Progenitor cell of endocrine pancreas (in vitro differentiated cells): ENCODE measurements around the gene BRINP2. TPM values are rescaled to one million over a fixed set of nuclear protein-coding genes. Genes with fewer than 3 reads are reported as not detected.

Source experiments
- DNase-seq: peaks from one replicate; pipeline ENCODE4 v3.0.0; 2021; ENCODE audit warnings: low spot score; ENCODE audit not compliant: unreplicated experiment
- H3K27ac Mint-ChIP-seq: 2 replicates; pipeline ENCODE4 v1.8.0; 2021; ENCODE audit warnings: mild to moderate bottlenecking, moderate library complexity, mixed read lengths
- H3K27me3 Mint-ChIP-seq: 2 replicates; pipeline ENCODE4 v1.8.0; 2021; ENCODE audit warnings: mixed read lengths
- H3K36me3 Mint-ChIP-seq: 2 replicates; pipeline ENCODE4 v1.8.0; 2022; ENCODE audit warnings: mixed read lengths; ENCODE audit not compliant: insufficient read depth
- H3K4me1 Mint-ChIP-seq: 2 replicates; pipeline ENCODE4 v1.8.0; 2021; ENCODE audit warnings: low read depth, mixed read lengths
- H3K4me3 Mint-ChIP-seq: 2 replicates; pipeline ENCODE4 v1.8.0; 2021; ENCODE audit warnings: low read depth, mild to moderate bottlenecking, moderate library complexity, mixed read lengths
- H3K9me3 Mint-ChIP-seq: 2 replicates; pipeline ENCODE4 v1.8.0; 2021; ENCODE audit warnings: low read depth, mixed read lengths
- total RNA-seq: library from RNA; stranded (reverse); gene quantifications from 2 replicates; pipeline ENCODE4 v1.2.1, GENCODE V29; 2021
- TF ChIP-seq, protein P1 (sequence below): fragments of 200-600 bp; sonication (generic); IDR thresholded peaks from one replicate; pipeline ENCODE4 v1.5.0; 2021; ENCODE audit warnings: antibody characterized with exemption, mild to moderate bottlenecking; ENCODE audit not compliant: unreplicated experiment

Gene BRINP2
- total RNA-seq, 1 donor from 2014 or later = 0.41 TPM

DNA sequence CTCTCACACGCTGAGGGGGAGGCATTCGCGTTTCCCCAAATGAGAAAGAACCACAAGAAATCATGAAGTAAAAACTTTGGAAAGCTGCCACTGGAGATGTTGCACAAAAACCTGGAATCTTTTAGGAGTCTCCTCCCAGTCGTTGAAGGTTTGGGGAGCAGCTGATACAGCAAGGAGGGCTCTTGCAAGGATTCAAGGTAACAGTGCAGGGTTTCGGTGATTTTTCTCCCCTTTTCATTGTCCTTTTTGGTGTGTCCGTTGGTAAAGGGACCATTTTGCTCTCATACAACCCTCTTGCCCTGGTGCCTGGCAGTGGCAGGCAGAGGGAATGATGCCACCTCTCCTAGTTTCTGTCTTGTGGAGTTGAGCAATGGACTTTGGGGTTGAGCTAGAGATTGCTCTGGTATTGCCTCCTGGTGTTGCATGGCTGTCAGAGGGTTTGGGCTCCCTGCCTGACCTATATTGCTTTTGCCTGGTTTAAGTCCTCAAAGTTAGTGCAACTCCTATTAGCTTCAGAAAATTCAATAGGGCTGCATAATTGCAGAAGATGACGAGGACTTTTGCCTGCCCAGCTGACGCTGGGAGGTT lies 872 bp downstream of the BRINP2 start:
- H3K9me3 Mint-ChIP-seq = no peaks in the 10 kb centered on the region
- no peak overlapping the region for H3K27ac Mint-ChIP-seq
- TF ChIP-seq, protein P1, sequence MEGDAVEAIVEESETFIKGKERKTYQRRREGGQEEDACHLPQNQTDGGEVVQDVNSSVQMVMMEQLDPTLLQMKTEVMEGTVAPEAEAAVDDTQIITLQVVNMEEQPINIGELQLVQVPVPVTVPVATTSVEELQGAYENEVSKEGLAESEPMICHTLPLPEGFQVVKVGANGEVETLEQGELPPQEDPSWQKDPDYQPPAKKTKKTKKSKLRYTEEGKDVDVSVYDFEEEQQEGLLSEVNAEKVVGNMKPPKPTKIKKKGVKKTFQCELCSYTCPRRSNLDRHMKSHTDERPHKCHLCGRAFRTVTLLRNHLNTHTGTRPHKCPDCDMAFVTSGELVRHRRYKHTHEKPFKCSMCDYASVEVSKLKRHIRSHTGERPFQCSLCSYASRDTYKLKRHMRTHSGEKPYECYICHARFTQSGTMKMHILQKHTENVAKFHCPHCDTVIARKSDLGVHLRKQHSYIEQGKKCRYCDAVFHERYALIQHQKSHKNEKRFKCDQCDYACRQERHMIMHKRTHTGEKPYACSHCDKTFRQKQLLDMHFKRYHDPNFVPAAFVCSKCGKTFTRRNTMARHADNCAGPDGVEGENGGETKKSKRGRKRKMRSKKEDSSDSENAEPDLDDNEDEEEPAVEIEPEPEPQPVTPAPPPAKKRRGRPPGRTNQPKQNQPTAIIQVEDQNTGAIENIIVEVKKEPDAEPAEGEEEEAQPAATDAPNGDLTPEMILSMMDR = no peak
- peaks cover 6% of the 10 kb centered on the region for H3K27me3 Mint-ChIP-seq
- no peaks in the 10 kb centered on the region for H3K36me3 Mint-ChIP-seq
- H3K4me3 Mint-ChIP-seq = no peak overlapping the region
- DNase-seq = no peak
- H3K4me1 Mint-ChIP-seq = peaks cover 6% of the 10 kb centered on the region

DNA sequence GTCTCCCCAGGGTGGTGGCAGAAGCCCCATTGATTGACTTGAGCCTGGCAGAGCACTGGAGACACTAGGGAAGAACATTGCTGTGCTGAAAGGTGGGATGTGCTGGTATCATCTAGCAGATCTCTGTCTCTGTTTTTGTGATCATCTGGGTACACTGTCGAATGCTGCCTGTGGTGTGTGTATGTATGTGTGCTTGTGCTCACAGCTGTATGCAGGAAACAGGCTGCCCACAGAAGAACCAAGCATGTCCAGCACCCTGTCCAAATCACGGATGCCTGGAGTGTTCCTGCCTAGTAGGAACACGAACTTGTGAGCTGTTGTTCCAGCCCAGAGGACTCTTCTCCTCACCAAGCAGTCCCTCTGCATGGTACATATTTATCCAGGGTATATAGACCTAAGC lies 1.5 kb downstream of the BRINP2 start:
- H3K9me3 Mint-ChIP-seq = no peaks in the 10 kb centered on the region
- no peak overlapping the region for H3K27ac Mint-ChIP-seq
- peaks cover 9% of the 10 kb centered on the region for H3K27me3 Mint-ChIP-seq
- no peaks in the 10 kb centered on the region for H3K36me3 Mint-ChIP-seq
- H3K4me3 Mint-ChIP-seq = no peak overlapping the region
- H3K4me1 Mint-ChIP-seq = peaks cover 6% of the 10 kb centered on the region
- DNase-seq = no peak
- TF ChIP-seq, protein P1 = no peak

DNA sequence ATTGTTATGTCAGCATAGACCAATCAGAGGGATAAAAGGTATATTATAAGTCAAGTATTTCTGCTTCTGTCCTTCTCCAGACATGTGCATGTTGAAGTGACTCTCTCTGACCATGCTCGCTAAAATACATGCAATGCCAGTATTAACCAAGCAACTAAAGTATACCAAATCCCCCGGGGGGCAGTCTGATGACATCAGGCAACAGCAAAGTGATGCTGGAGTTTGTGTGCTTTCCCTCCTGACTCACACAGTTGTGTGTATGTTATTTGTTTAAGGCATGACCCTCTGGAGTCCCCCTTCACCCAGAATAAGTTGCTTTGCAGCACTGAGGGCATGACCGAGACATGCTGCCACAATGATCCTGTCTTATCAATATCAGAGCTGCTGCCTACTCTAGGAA lies 2.1 kb downstream of the BRINP2 start:
- Mint-ChIP-seq H3K36me3 (no peaks in the 10 kb centered on the region), H3K9me3 (no peaks in the 10 kb centered on the region), H3K4me3 (no peak overlapping the region), H3K27me3 (peaks cover 15% of the 10 kb centered on the region), H3K27ac (no peak overlapping the region), H3K4me1 (peaks cover 6% of the 10 kb centered on the region)
- TF ChIP-seq, protein P1 = no peak
- DNase-seq = no peak

DNA sequence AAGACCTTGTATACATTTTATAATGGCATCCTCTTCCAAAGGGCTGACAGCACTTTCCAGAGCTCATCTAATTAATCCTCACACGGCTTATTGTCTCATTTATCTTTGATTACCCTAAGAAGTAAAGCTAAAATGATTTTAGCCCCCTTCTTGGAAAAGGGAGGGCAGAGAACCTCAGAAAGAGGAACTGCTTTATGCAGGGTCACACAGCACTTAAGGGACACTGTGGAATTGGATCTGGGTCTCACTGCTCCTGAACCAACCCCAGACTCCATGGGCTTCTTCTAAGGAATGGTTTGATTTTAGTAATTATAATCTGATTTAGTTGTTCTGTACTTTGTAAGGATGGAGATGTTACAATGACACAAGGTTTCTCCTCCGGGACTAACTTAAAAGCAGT lies 3.2 kb downstream of the BRINP2 start:
- H3K36me3 Mint-ChIP-seq = no peaks in the 10 kb centered on the region
- DNase-seq = no peak
- peaks cover 6% of the 10 kb centered on the region for H3K4me1 Mint-ChIP-seq
- H3K27me3 Mint-ChIP-seq = peaks cover 25% of the 10 kb centered on the region
- H3K27ac Mint-ChIP-seq = no peak overlapping the region
- TF ChIP-seq, protein P1 = no peak
- H3K9me3 Mint-ChIP-seq = no peaks in the 10 kb centered on the region
- no peak overlapping the region for H3K4me3 Mint-ChIP-seq

DNA sequence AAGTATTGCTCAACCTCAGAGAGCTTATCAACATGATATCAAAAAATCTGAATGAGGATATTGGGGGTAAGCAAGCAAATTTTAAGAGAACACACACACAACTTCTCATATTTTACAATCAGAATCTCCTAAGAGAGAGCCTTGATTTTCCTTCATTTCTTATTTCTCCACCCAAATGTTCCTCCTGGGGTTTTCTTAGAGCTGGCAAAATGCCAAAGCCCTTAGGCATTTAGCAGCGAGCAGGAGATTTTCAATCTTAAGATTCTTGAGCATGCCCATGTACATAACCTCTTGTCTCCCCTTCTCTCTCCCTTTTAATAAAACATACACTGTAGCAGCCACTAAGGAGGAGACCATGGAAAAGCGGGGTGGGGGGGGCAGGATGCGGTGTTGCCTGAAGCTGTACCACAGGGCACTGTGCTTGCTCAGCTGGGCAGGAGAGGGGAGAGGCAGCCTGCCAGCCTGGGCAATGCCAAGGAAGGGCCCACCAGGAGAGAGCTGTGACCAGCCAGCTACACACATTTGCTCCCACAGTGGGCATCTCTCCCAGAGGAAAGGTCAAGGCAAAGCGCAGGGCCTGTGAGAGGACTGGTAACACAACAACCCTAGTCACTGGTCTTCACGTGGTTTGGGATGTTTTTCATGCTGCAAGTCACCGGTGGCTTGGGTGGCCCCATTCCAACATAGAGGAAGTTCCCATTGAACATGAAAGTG lies 4.3 kb downstream of the BRINP2 start:
- TF ChIP-seq, protein P1 = no peak
- Mint-ChIP-seq H3K4me1 (peaks cover 6% of the 10 kb centered on the region), H3K27ac (no peak overlapping the region), H3K4me3 (no peak overlapping the region), H3K9me3 (no peaks in the 10 kb centered on the region), H3K27me3 (peaks cover 35% of the 10 kb centered on the region), H3K36me3 (no peaks in the 10 kb centered on the region)
- no peak for DNase-seq
